DMS153 (cell line): ENCODE data around the gene CETP.
"Not testable (repeated sequence)": the region's sequence is repeated elsewhere in the genome, so short reads cannot be mapped to it uniquely, and the experiment has no call there.

ENCODE experiments used
- DNase-seq: peaks from one replicate; lab custom pipeline; 2025; lab: John Stamatoyannopoulos, UW

Gene CETP

GRCh38 chr16:56998861-56999260 is 37.1 kb downstream of the CETP start:
- DNase-seq = no peak

DNA sequence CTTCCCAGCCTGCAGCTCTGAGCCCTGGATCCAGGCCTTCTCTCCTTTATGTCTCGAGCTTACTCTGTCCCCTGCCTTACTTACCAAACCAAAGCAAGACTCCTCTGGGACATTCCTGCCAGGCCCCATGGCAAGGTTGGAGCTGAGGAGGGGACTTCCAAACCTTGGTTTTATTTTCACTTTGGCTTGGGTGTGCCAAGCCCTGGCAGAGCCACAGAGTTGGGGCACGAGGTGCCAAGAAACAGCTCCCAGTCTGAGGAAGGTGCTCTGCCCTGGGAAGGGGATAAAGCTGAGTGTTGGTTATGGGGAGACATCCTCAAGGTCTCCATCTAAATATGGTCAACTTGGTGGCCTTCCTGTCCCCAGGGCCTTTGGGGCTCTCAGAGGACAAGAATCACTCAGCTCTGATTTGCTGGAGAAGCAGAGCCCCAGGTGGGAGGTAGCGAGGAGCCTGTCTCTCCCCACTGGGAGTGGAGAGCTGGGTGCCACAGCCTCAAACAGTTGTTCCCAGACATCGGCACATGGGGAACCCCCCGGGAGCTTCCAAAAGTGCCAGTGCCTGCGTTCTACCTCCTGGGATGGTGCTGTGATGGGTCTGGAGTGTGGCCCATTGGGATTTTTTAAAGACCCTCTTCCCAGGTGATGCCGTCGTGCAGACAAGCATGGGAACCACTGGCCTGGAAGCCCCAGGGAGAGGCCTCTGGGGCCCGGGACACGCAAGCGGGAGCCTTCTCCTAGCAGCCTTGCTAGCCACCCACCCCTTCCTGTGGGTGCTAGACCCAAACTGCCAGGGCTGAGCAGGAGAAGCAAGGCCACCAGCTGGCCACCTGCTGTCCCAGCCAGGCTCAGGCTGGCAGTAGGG is 37.9 kb downstream of the CETP start:
- DNase-seq = no peak

GRCh38 chr16:57000271-57001025 is 38.7 kb downstream of the CETP start:
- no peak for DNase-seq

DNA sequence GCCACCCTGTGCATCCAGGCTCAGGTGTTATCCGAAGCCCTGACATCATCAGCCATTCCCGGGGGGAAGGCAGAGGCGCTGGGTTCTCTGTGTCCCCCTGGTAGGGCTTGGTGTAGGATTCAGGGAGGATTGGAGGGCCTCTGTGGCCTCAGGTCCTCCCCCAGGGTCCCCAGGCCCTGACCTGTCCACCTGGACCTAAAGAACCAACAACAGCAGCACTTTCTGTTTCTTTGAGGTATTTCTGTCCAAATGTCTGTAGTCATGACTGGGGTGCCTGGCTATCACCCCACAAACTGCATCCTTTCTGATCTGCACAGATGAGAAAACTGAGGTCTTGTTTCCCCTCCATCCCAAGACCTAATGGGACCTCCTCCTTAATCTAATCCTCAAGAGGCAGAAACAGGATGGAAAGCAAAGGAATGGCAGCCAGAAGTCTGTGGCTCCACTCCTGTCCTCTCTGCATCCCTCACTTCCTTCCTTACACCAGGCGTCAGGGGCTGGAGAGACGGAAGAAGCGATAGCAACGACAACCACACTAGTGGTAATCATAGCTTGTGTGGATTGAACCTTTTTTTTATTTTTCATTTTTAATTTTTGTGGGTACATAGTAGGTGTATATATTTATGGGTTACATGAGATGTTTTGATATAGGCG is 39.4 kb downstream of the CETP start:
- no peak for DNase-seq

DNA sequence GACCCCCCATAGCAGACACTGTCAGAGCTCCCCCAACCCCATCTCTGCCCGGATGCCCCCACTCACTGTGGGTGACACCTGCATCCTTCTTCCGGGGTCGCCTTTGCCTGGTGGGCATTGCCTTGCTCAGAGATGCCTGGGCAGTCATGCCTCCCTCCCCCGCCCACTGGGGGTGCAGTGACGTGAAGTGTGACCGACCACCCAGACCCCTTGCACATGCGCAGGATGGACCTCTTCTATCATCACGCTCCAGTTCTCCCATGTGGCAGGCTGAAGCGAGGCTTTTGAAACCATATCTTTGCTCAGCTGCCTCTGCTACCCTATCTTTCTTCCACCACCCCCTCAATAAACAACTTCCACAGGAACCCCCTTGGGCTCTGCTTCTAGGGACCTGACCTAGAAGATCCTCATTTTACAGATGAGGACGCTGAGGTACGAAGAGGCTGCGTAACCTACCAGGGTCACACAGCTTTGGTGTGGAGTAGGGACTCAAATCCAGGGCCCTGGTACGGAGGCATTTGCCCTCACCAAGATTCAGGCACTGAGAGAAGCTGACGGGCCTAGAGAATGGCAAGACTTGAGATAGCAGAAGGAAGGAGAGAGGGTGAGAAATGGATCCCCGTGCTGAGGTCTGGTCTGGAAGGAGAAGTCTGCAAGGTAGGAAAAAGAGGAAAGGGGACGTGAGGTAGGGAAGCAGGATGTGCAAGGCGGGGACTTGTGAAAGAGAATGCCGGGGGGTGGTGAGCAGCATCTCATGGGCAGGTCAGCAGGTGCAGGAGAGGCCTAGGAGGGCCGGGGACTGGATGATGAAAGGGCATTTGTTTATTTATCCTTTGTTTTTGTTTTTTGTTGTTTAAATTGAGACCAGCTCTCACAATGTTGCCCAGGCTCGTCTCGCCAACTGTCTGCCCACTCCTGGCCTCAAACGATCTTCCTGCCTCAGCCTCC is 42.0 kb downstream of the CETP start:
- no peak for DNase-seq

- DNase-seq = no peak
Measured at GRCh38 chr16:57004387-57005250, 42.9 kb downstream of the CETP start.

DNA sequence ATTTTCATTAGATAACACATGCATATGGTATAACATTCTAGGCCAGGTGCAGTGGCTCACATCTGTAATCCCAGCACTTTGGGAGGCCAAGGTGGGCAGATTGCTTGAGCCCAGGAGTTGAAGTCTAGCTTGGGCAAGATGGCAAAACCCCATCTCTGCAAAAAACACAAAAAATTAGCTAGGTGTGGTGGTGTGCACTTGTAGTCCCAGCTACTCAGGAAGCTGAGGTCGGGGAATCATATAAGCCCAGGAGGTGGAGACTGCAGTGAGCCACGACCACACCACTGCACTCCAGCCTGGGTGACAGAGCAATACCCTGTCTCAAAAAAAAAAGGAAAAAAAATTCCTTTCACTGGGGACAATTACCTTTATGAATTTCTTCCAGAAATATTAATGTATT is 43.8 kb downstream of the CETP start:
- not testable (repeated sequence) for DNase-seq

- no peak for DNase-seq
Measured at GRCh38 chr16:57007050-57007449, 45.3 kb downstream of the CETP start.

- DNase-seq = no peak
Measured at GRCh38 chr16:57007530-57007929, 45.8 kb downstream of the CETP start.

GRCh38 chr16:57008440-57008839 is 46.7 kb downstream of the CETP start:
- no peak for DNase-seq

- no peak for DNase-seq
Measured at GRCh38 chr16:57009643-57010170, 48.0 kb downstream of the CETP start.

GRCh38 chr16:57012353-57012752 is 50.6 kb downstream of the CETP start:
- no peak for DNase-seq

DNA sequence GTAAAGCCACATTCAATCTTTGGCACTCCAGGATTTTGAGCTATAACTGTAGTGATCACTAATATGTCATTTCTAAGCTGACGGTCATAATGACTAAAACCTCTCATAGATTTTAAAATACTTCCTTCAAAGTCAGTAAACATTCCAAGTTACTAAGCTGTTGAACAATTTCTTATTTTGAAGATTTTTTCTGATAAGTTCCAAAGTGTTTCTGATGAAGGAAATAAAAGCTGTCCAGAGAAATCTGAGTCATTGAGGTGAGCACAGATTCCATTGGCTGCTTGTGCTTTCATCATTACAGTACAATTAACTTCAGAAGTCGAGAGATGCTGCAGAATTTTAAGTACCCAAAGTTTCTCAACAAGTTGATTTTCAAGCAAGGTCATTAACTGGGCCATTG is 51.5 kb downstream of the CETP start:
- no peak for DNase-seq

DNA sequence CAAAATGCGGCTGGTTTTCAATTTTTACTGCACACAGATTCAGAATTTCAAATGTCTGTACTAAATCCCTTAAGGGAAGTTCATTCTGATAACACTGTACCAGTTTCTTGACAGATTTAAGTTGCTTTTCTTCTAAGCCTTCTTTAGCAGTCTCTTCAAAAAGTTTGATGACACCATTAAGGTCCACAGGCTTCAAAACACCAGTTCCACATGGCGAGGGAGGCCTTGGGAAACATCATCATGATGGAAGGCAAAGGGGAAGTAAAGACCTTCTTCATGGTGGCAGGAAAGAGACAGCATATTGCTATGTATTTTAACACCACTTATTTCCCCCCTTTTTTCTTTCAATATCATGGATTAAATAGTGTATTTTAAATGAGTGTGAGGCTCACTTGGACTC is 52.2 kb downstream of the CETP start:
- DNase-seq = no peak

DNA sequence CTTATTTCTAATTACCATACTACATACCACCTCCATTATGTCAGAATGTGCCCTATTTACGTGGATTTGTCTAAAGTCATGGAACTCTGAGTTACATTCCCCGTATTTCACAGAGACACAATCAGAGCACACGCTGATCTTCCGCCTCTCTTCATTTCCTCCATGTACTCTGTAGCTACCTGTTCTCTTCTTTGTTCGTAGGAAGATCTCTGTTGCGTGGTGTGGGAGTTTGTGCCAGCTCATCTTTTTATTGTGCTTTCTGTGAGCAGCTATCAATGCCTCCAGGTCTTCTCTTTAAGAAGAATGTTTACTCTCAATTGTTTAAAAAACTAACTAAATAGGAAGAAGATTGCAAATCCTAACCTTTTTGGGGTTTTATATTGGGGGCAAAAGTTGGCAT is 54.6 kb downstream of the CETP start:
- no peak for DNase-seq

DNA sequence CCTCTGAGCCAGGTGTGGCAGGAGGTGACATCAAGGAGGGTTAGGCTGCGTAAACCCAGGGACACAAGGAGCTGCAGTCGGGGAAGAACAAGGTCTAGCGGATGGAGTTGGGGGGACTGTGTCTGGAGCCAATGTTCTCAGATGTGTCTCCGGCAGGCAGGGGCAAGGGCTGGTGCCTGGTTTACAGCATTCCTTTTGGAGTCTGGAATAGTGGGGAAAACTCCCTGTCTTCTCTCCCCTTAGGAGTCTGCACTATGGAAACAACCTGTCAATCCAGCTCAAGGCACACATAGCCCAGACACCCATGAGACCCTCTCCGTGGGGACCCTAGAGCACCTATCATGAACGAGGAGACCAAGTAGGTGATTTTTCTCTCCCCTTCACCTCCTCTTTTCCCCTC is 55.1 kb downstream of the CETP start:
- no peak for DNase-seq

DNA sequence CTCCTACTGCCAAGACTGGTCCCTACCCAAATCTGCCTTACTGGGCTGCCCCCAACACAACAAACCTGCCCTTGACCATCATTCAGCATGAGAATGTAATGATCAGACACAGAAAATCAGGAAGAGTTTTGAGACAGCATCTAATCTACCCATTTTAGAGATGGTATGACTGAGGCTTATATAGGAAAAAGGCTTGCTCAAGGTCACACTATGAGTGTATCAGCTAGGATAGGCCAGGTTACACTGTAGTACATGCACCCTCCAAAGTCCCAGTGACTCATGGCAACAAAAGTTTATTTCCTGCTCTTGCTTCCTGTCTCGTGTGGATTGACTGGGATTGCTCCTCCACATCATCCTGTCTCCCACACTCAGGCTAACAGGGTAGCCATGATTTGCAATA is 55.5 kb downstream of the CETP start:
- no peak for DNase-seq

DNA sequence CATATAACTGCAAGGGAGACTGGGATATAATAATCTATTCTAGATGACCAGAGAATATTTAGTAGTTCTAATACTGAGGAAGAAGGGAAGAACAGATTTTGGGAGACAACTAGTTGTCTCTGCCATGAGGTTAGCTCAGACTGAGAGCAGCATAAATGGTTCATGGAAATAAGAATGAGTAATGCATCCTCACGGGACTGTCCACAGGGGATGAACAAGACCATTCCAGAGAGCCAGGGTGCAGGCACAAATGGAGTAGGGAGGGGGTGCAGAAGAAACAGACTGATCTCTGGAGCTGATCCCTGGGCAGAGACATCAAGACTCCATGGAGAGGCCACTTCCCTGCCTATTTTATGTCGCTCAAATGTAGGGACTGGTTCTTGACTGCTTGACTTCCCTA is 58.0 kb downstream of the CETP start:
- no peak for DNase-seq

- DNase-seq = no peak
Measured at GRCh38 chr16:57020651-57021050, 58.9 kb downstream of the CETP start.

GRCh38 chr16:57021757-57022156 is 60.0 kb downstream of the CETP start:
- no peak for DNase-seq

DNA sequence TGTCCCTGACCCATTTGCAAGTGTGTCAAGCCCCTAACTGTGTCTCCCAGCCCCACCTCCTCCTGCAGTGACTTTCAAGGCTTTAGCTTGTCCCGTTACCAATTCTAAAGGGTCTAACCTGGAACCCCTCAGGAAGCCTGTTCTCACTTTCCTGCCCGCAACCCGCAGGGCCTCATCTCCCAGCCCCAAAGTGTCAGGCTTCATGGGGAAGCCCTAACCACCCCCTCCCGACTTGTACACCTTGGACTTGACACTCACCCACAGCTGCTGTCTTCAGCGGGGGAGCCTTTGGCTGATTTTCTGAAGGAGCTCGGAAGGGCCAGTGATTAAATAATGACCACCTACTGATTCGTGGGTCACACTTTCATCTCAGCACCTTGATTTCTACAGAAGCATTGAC is 60.7 kb downstream of the CETP start:
- DNase-seq = no peak
